Prostate gland (tissue), 2 donors: ENCODE measurements around the gene NAMPT.
"Not testable (repeated sequence)": the region's sequence is repeated elsewhere in the genome, so short reads cannot be mapped to it uniquely, and the experiment has no call there.

Experiments used
- CTCF ChIP-seq, 4 experiments: fragments of 200-600 bp in 2 of 4; fragments of 450-650 bp in 2 of 4; sonication (generic) in 2 of 4; IDR thresholded peaks; 1 replicate in 3 of 4; 2 replicates in 1 of 4; pipeline ENCODE4 v1.5.1; 2016 to 2019; ENCODE audit warnings: antibody characterized with exemption in 4 of 4, mild to moderate bottlenecking in 2 of 4, moderate library complexity in 2 of 4
- POLR2AphosphoS5 ChIP-seq: sonication (generic); formaldehyde crosslinking; IDR thresholded peaks from one replicate; pipeline ENCODE4 v1.6.1; 2017; ENCODE audit warnings: antibody characterized with exemption

GRCh38 chr7:106324509-106324908, 39.7 kb upstream of the NAMPT start:
- TF ChIP-seq CTCF (IDR thresholded peaks at IDR 0.05); POLR2AphosphoS5: not testable (repeated sequence)
